ENCODE measurements around the gene CD320. TPM values are rescaled to one million over a fixed set of nuclear protein-coding genes. Genes with fewer than 3 reads are reported as not detected.
"Not testable (repeated sequence)": the region's sequence is repeated elsewhere in the genome, so short reads cannot be mapped to it uniquely, and the experiment has no call there.

The CD320 gene
- 10 to 100 TPM; 22.3 to 40.2 (median 26.1) TPM for polyA plus RNA-seq (ENCODE audit: insufficient read length in 4 of 4)

- peak; percentile 78 to 85 (median 83) for DNase-seq (ENCODE audit: low read depth in 4 of 4, low spot score in 3 of 4)
These were observed at the start of gene CD320 for GRCh38 chr19:8307965-8308866. CD320 (minus strand) TSS chr19:8308358; CDS start chr19:8308290, 68 bp downstream.

- no peak for DNase-seq (ENCODE audit: low read depth in 4 of 4, low spot score in 3 of 4)
These were observed 48.9 kb upstream of the CD320 start for GRCh38 chr19:8357007-8357521.

GRCh38 chr19:8355631-8356402 lies 47.7 kb upstream of the CD320 start:
- no peak for DNase-seq (ENCODE audit: low read depth in 4 of 4, low spot score in 3 of 4)

DNA sequence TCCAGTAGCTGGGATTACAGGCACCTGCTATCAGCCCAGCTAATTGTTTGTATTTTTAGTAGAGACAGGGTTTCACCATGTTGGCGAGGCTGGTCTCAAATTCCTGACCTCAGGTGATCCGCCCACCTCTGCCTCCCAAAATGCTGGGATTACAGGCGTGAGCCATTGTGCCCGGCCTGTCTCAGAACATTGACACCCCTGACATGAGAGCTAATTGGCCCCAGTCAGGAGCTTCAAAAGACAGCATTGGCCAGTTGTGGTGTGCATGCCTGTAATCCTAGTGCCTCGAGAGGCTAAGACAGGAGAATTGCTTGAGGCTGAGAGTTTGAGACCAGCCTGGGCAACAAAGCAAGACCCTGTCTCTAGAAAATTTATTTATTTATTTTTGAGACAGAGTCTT lies 44.7 kb upstream of the CD320 start:
- DNase-seq (ENCODE audit: low read depth in 4 of 4, low spot score in 3 of 4) = not testable (repeated sequence)

DNA sequence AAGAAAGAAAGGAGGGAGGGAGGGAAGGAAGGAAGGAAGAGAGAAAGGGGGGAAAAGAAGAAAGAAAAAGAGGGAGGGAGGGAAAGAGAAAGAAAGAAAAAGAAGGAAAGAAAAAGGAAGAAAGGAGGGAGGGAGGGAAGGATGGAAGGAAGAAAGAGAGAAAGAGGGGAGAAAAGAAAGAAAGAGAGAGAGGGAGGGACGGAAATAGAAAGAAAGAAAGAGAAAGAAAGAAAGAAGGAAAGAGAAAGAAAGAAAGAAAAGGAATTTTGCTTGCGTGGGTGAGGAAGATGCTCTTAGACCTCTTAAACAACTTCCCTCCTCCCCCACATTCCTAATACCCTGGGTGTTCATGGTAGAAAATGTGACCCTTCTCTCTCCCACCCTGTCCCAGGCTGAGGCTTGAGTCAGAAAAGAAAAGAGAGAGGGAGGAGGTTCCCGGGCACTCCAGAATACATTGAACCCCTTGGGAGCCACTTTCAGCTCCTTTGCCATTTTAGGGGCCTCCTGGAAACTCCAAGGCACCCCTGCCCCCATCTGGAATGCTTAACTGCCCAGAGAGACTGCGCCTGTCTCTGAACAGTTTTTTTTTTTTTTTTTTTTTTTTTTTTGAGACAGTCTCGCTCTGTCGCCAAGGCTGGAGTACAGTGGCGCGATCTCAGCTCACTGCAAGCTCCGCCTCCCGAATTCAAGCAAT lies 44.1 kb upstream of the CD320 start:
- peak in 1 of 4 donors; percentile 36 for DNase-seq (ENCODE audit: low read depth in 4 of 4, low spot score in 3 of 4)

DNA sequence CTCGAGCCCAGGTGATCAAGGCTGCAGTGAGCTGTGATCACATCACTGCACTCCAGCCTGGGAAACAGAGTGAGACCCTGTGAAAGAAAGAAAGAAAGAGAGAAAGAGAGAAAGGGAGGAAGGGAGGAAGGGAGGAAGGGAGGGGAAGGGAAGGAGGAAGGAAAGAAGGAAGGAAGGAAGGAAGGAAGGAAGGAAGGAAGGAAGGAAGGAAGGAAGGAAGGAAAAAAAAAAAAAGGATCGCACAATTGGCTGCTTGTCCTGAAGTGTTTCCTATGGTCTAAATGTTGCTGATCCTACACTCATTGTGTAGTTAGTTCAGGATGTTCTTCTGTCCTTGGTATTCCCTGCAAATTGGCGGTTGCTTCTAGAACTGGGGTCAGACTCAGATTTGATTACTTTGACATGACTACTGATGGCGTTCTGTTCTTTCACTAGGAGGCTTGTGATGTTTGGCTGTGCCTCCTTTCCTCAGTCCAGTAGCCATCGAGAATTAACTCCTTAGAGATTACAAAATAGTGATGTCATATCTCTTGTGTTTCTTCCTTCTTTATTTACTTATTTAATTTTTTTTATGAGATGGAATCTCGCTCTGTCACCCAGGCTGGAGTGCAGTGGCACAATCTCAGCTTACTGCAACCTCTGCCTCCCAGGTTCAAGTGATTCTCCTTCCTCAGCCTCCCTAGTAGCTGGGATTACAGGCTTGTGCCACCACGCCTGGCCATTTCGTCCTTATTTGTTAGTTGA lies 41.6 kb upstream of the CD320 start:
- not testable (repeated sequence) for DNase-seq (ENCODE audit: low read depth in 4 of 4, low spot score in 3 of 4)

DNA sequence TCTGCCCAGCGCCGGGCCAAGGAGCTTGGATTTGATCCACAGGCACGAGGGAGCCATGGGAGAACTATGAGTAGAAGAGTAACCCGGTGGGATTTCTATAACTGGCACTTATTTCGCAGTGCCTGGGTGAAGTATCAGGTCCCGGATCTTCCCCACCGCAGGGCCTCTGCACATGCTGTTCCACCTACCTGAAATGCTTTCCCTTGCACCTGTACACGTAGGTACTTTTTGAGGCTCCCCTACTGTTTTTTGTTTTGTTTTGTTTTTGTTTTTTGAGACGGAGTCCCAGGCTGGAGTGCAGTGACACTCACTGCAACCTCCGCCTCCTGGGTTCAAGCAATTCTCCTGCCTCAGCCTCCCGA lies 35.3 kb upstream of the CD320 start:
- DNase-seq (ENCODE audit: low read depth in 4 of 4, low spot score in 3 of 4) = no peak

GRCh38 chr19:8342684-8343482 lies 34.7 kb upstream of the CD320 start, which contains the start of gene KANK3:
KANK3 (minus strand) TSS chr19:8343262; CDS start chr19:8337828, 5,434 bp downstream.
- peak in 3 of 4 donors; percentile 81 to 89 (median 81) for DNase-seq (ENCODE audit: low read depth in 4 of 4, low spot score in 3 of 4)

GRCh38 chr19:8342316-8342683 lies 34.1 kb upstream of the CD320 start:
- DNase-seq (ENCODE audit: low read depth in 4 of 4, low spot score in 3 of 4) = no peak

GRCh38 chr19:8341504-8341903 lies 33.3 kb upstream of the CD320 start:
- not testable (repeated sequence) for DNase-seq (ENCODE audit: low read depth in 4 of 4, low spot score in 3 of 4)

GRCh38 chr19:8340341-8341096 lies 32.4 kb upstream of the CD320 start:
- no peak for DNase-seq (ENCODE audit: low read depth in 4 of 4, low spot score in 3 of 4)

- no peak for DNase-seq (ENCODE audit: low read depth in 4 of 4, low spot score in 3 of 4)
These were observed 30.7 kb upstream of the CD320 start for GRCh38 chr19:8338835-8339234.

DNA sequence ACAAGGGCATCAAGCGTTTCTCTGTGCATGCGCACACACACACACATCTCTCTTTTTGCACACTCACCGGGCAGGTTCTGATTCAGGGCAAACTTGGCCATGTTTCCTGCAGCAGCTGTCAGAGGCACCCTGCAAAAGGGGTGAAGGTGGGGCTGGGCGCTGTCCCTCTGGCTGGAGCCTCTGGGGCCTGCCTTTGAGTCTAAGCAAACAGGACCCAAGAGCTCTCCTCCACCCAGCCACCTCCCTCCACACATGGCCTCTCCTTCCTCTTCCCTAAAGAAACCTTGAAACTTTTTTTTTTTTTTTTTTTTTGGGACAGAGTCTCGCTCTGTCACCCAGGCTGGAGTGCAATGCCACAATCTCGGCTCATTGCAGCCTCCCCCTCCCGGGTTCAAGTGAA lies 29.6 kb upstream of the CD320 start:
- no peak for DNase-seq (ENCODE audit: low read depth in 4 of 4, low spot score in 3 of 4)

DNA sequence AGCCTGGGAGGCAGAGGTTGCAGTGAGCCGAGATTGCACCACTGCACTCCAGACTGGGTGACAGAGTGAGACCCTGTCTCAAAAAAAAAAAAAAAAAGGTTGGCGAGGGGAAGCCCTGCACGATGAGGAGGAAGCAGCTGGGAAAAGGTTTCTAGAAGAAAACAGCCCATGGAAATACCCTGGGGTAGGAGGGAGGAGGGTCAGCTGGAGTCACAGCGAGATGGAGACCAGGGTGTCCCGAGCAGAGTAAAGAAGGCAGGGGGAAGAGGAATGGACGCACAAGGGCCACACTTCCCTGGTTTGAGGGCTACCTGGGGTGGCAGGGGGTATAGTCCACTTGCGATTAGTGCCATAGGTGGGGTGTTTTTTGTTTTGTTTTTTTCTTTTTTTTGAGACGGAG lies 28.5 kb upstream of the CD320 start:
- DNase-seq (ENCODE audit: low read depth in 4 of 4, low spot score in 3 of 4) = no peak

GRCh38 chr19:8336072-8336569 lies 28.0 kb upstream of the CD320 start:
- no peak for DNase-seq (ENCODE audit: low read depth in 4 of 4, low spot score in 3 of 4)

DNA sequence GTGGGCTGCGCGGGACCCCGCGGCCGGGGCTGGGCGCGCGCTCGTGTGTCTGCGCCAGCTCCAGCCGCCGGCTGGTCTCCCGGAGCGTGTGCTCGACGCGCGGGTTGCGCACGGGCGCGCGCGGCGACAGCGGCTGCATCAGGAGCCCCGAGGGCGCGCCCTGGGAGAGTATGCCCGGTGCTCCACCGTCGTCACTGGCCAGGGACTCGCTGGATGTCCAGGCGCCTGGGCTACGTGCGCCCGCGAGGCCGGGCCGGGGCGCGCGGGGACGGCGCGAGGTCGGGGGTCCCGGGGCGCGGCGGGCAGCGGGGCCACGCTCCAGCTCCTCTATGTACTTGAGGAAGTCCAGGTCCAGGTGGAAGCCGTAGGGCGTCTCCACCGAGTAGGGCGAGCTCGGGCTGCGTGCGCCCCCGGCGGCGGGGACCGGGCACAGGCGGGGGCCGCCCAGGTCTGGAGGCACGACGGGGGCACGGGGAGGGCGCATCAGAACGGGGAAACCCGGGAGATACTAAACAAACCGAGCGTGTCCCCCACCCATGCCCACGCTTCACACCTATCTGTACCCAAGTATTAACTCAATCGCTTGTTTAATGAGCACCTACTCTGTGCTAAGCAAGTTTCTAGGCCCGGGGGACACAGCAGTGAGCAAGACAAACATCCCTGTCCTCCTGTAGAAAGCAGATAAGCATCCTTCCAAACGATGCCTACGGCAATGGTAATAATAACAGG lies 27.3 kb upstream of the CD320 start:
- DNase-seq (ENCODE audit: low read depth in 4 of 4, low spot score in 3 of 4) = no peak

DNA sequence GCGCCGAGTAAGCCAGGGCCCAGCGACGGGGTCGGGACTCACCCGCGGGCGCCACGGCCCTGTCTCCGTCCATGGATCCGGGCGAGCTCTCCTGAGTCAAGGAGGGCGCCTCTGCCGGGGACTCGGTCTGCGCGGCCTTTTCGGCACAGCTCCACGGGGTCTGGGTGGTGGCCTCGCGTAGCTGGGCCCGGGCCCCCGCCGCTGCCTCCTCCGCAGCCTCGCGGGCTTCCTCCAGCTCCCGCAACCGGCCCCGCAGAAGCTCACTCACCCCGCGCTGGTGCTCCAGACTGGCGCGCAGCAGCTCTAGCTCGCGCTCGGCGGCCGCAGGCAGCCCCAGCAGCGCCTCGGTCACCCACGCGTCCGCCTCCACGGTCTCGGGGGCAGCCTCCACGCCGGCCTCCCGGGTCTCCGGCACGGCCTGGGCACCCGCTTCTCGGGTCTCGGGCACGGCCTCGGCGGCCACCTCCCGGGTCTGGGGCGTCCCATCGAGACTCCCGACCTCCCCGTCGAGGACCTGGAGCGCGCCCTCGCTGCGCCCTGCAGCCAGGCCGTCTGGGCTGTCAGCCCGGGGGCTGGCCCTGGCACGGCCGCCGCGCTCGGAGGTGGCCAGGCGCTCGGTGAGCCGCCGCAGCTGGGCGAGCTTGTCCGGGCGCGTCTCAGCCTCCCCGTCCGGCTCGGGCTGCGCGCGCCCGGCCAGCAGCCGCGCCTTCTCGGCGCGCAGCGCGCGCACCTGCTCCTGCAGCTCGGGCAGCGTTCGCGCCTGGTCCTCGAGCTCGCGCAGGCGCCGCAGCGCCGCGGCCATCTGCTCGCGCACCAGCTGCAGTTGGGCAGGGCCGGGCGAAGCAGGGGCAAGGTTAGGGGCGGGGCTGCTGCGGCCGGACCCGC lies 26.5 kb upstream of the CD320 start:
- peak in 1 of 4 donors; percentile 61 for DNase-seq (ENCODE audit: low read depth in 4 of 4, low spot score in 3 of 4)

Data from left renal pelvis (tissue), 4 donors.